Right lung (tissue), 5 donors: ENCODE results near the gene CD99. TPM values are rescaled to one million over a fixed set of nuclear protein-coding genes. Genes with fewer than 3 reads are reported as not detected.
A peak's percentile ranks its signal among the peaks of the same experiment; 100 is the strongest.

Experiments
- DNase-seq, 2 donors: peaks; one replicate each; pipeline ENCODE4 v3.0.0-alpha.2; 2013
- polyA plus RNA-seq, 5 donors: library from polyadenylated mRNA; unstranded; fragments of 120-200 nt; gene quantifications; one replicate each; pipeline versions ENCODE4 v1.2.1 to v1.2.3, GENCODE V29; 2013; ENCODE audit warnings: inconsistent platforms in 1 of 5, low replicate concordance in 1 of 5; ENCODE audit not compliant: insufficient read length in 5 of 5, insufficient read depth in 1 of 5

Gene CD99
- polyA plus RNA-seq, 5 donors = 172 to 298 (median 227) TPM

DNA sequence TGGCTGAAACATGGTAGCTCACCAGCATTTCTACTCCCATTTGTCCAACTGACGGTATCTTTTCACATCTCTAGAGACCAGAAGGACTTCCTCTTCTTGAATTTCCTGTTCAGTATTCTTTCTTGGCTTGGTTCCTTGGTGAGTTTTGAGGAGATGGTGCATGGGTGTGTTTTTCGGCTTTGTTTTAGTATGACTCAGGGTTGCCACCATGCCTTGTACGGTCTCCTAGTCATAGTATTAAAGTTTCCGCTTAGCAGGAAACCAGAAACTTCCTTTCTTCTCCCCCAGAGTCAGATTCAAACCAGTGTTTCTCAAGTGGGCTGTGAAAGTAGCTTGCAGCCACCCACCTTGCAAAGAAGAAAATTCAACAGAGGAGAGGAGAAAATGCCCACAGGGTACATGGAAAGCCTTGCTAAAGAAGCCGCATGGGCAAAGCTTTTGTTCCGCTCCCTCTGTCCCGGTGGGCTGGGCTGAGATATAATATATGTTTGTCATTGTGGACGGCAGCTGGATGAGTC lies 5.7 kb downstream of the CD99 start:
- DNase-seq = no peak

DNA sequence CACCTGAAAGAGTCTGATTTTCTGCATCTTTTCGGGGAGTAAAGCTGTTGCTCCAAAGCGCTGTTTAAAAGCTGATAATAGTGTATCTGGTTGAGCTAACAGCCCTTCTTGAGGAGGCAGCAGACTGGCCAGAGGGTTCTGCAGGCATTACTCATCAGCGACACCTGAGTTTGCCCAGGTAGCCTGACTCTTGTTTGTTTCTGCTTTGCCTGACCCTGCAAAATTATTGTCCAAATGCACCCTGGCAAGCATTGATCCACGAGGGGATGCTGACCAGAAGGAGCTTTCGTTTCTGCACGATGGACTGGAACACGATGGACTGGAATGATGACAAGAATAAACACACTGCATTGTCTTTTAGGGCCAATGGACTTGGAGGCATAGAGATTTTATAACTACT lies 6.2 kb downstream of the CD99 start:
- DNase-seq = no peak

DNA sequence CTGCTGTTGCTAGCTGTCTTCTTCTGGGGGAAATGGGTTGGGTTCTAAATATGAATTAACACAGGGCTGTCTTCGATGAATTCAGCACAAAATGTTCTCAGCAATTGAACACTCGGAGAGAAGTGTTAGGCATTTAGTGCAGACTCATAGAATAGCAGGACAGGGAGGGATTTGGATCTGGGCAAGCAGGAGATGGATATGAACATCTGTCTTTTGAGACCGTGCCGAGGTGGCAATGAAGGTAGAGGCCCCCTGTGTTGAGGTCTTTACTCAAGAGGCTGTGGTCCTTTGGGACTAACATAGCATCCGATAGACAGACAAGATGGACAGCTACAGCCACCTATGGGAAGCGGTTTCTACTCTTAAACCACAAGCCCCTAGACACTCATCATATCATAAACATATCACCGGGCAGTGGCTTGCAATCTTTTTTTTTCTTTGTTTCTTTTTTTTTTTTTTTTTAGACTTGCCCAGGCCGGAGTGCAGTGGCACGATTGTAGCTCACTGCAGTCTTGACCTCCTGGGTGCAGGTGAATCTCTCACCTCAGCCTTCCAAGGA lies 6.7 kb downstream of the CD99 start:
- no peak for DNase-seq

DNA sequence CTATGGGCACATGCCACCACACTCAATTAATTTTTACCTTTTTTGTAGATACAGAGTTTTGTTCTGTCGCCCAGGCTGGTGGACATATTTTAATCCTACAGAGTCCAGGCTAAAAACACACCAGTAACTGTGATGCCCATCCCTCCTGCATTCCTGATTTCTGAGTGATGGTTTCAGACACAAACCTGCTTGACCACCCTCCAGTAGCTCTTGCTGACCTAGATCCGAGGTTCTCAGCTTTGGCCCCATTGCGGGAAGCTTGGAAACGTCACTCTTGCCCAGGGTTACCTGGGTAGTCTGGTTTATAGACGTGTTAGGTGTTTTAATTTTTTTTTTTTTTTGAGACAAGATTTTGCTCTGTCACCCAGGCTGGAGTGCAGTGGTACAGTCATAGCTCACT lies 7.5 kb downstream of the CD99 start:
- DNase-seq = no peak

DNA sequence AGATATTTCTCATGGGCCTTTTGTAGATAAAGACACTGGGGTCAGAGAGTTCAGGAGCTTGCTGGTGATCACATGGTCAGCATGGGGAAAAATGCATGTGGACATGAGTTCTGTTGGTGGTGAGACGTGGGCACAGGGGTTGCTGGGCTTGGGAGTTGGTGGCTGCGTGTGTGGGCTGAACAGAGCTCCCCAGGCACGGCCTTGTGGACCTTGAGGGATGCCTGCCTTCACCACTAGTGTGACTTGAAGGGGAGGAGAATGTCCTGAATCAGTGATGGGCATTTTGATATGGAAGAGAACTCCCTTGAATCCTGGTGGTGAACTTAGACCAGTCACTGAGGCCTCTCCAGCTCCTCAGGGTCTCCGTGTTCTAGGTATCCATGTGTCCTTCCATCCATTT lies 8.9 kb downstream of the CD99 start:
- no peak for DNase-seq

DNA sequence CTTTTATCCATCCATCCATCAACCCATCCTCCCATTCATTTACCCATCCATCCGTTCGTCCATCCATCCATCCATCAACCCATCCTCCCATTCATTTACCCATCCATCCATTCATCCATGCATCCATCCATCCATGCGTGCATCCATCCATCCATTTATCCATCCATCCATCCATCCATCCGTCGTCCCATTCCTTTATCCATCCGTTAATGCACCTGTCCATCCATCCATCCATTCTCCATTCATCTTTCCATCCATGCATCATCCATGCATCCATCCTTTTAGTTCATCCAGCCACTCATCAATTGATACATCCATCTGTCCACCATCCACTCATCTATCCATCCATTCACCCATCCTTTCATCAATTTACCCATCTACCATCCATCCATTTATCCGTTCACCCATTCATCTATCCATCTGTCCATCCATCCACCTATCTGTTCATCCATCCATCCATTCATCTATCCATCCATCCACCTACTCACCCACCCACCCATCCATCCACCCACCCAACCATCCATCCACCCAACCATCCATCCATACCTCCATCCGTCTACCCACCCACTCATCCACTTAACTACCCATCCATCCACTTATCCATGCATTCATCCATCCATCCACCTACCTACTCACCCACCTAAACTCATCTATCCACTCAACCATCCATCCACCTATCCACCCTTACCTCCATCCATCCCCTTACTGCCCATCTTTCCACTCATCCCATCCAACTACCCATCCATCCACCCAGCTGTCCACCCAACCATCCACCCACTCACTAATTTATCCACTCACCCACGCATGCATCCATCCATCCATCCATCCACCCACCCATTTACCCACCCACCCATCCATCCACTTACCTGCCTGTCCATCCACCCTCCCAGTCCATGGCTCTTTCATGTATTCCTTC lies 9.6 kb downstream of the CD99 start:
- no peak for DNase-seq

DNA sequence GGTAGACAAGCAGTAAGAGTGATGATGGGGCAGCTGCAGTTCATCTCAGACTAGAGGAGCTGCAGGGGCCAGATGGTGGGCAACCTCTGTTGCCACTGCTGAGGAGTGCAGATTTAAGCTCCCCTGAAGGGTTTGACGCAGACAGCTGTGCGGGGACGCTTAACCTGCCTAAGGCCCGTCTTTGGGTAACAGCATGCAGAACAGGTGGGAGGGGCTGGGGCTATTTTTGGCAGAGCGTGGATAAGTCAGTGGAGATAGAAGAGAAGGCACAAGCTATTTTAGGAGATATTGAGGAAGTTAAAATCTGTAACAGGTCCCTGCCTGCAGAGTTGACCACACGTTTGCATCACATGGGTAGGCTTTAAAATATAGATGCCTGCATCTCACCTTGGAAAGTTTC lies 10.5 kb downstream of the CD99 start:
- DNase-seq = no peak

DNA sequence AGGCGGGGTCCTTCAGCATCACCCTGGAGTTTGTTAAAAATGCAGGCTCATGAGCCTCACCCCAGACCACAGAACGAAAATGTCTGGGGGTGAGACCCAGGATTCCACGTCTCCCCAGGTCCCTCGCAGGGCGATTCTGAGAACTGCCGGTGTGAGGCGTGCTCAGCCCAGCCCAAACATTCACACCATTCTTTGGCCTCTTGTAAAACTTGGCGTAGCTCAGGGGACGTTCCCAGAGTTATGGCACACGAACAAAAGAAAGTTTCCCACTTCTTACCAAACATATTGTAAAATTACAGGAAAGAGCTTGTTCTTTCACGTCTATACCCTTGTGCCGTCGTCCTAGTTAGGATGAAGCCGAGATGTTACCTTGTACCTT lies 12.9 kb downstream of the CD99 start:
- DNase-seq = no peak

DNA sequence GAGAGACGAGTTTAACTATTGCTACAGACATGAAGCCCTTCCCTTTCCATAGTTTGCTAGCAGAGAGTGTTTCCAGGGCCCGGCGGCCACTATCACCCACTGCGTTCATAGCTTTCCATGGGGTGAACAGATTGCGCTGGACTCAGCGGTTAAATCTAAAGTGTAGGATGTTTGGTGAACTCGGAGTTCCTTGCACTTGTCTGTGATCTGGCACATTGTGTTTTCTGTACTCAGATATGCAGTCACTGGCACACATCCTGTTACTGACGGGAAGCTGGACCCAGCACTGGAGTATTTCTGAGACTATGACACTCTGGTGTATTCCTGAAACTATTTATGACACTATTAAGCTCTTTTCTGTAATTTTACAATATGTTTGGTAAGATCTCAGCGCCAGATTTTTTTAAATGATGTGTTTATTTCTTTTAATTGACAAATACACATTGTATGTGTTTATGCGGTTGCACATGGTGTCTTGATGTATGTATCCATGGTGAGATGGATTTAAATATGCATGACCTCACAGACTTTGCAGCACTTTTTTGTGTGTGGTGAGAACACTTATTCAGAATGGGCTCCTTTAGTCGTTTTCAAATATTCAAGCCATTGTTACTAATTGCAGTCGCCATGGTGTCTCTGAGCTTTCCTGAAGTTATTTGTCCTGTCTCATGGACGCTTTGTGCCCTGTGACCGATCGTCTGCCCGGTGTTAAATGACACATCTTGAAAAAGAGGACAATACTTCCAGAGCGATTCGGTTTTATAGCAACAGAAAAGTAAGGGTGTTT lies 14.1 kb downstream of the CD99 start:
- no peak for DNase-seq

DNA sequence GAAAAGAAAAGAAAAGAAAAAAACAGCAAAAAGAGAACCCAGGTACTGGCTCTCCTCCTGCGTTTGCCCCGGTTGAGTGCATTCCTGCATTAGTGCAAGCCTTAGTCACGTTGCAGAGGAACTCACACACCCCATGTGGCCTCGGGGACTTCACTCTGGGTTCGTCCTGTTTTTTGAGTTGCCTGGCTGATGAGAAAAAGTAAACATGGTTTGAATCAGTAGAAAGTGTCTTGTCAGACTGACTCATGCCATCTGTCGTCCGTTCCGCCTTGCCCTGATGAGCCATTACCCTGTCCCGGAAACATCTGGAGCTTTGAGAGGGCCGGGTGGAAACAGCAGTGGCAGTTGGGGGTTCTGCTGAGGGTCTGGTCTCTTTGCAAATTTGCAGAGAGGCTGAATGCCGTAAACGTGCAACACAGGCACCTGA lies 16.3 kb downstream of the CD99 start:
- peak; percentile 40 to 55 for DNase-seq

DNA sequence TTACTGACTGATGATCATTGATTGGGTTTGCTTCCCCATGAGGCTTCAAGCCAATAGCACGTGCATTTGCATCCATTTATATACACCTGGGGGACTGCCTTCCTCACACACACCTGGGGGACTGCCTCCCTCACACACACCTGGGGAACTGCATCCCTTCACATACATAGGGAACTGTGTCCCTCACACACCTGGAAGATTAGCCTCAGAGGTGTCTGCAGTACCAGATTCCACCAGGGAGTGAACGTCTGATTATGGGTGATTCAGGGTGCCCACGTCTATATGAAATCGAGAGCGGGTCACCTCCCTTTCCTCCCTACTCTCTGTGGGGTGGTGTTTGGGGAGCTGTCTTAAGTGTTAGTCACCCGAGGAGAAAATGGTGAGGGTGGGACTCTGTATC lies 16.9 kb downstream of the CD99 start:
- no peak for DNase-seq

DNA sequence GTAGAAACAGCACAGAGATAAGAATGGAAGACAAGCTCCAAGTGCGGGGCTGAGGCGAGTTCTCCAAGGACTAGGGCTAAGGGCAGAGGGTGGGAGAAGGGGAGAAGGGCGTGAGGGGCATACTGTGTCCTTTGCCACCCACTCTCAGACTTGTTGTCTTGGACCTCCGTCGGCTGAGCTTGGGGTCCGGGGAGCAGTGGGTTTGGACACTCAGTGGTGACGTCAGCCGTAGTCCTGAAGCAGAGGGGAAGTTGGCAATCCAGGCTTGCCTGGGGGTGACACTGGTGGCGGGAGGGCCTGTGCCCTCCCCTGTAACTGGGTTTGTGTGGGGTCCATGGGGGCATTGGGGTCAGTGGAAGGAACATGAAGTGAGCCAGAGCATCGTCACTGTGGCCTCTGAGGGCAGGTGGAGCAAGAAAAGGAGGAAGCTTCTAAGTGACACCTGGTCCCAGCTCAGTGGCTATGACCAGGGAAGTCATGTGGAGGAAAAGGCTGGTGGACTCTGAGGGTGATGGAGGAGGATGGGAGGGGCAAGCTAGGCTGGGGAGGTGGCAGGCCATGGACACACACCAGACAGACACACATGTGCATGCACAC lies 17.6 kb downstream of the CD99 start:
- DNase-seq = no peak

DNA sequence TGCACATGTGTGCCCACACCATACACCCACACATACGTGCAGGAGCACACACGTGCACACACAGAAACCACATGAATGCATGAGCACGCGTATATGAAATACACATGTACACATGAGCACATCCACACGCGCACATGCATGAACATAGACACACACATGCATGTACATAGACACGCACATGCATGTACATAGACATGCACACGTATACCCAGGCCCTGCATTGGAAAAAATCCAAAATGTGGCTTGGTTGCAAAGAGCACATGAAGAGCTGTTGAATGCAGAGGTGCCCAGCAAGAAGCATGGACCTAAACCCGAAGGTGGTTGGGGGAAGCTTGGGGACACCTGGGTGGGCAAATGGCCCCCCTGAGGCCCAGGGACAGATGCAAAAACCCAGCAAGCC lies 18.5 kb downstream of the CD99 start:
- no peak for DNase-seq

DNA sequence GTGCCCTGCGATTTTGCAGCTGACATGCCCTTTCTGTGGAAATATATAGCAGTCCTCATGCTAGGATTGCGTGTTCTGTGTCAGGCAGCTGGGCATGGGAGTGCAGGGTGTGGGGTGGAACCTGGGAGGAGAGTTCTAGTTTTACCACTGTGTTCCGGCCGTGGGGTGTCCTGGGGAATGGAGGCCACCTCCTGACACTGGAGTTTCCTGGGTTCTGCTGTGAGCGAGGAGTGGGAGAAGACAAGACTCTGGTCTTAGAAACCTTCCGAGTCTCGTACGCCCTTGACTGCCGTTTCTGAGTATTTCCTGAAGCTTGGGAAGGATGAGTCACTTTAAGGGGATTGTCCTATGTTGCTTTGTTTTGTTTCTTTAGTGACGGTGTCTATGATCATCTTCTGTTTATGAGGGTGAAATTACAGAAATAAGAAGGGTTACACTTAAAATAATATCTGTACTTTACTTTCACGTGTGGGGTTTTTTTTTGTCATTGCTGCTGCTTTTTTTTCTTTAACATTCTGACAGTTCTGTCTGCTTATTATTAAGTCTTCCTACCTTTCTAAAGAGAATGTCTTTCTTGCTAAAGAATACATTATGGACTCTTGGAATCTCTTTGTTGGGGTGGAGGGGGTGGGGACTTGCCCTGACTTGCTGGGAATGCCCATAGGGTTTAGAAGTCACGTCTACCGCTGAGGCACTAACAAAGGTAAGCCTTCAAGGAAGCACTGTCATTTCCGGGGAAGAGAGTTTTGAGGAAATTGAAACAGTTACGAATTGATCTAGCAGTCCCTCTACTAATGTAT lies 19.1 kb downstream of the CD99 start:
- DNase-seq = no peak

DNA sequence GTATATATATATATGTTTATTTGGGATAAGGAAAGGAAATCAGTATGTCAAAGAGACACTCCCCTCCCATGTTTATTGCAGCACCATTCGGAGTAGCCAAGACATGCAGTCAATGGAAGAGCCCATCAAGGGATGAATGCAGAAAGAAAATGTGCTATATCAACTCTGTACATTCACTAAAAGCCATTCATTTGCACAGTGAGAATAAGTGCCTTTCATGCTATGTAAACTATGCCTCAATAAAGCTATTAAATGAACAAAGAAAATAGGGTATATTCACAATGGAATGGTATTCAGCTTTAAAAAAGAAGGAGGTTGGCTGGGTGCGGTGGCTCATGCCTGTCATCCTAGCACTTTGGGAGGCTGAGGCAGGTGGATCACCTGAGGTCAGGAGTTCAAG lies 20.3 kb downstream of the CD99 start:
- DNase-seq = no peak

DNA sequence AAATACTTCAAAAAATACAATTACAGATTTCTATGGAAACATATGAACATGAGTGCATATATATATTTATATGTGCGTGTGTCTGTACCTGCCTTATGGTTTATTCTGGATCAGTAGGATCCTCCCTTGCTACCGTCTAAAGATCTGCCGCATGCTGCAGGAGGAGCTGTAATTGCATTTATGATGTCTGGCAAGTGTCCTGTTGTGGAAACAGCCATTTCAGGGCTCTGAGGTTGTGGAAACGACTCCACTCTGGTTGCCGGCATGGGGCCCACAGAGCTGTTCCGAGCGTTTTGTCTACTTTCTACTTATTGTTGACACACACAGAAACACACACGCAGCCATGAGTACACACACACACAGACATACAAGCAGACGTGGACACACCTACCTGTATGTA lies 21.3 kb downstream of the CD99 start:
- no peak for DNase-seq

DNA sequence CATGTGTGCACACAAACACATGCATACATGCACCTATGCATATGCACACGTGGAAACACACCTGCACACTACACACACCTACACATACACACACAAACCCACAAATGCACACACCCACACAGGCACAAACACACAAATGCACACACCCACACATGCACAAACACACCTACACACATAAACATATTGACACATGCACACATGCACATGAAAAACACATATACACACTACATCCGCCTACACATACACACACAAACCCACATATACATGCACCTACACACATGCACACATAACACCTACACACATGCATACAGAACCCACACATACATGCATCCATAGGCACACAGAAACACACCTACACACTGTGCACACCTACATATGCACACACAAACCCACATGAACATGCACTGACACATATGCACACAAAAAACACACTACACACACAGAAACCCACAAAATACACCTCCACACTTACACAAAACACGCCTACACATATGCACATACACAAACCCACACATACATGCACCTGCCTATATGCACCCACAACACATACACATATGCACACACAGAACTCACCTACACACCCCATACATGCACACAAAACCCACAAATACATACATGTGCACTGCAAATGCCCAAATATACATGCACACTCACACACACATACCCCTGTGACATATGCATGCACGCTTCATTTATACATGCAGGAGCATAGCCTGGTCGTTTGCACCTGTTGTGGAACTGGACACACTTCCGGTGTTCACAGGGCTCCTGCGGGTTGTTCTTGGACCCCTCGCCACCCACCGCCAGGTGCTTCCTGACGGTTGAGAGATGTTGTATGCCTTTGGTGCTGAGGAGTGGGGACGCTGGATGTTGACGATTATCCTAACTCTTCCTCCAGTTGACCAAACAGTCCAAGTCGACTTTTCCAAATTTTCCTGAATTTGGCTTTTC lies 22.1 kb downstream of the CD99 start:
- DNase-seq = no peak

DNA sequence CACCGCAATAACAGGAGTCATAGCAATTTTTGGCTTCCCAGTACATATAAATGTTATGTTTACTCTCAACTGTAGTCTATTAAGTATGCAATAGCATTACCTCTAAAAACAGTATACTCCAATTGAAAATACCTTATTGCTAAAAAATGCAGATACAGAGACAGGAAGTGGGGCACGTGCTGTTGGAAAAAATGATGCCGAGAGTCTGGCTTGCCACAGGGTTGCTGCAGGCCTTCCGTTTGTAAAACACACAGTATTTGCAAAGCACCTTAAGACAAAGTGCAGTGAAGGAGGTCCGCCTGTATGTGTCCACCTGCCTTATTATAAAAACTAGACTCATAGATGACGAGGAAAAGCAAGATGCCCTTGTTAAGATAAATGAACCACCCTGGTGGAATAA lies 23.5 kb downstream of the CD99 start:
- DNase-seq = no peak

DNA sequence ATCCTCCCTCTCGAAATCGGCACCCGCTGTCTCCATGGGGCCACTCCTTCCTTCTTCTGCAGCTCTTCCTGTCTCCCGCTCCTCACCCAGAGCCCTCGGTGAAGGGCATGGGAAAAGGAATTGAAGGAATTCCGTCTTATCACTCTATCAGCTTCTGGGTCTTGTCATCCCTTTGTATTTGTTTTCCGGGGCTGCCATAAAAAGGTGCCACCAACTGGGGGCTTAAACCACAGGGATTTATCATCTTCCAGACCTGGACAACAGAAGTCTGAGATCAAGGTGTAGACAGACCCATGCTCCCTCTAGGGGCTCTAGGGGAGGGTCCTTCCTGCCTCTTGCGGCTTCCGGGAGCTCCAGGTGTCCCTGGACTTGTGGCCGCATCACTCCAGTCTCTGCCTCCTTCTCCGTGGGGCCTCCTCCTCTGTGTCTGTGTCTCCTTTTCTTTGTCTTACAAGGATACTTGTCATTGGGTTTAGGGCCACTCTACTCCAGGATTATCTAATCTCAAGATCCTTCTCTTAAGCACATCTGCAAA lies 24.0 kb downstream of the CD99 start:
- no peak for DNase-seq

DNA sequence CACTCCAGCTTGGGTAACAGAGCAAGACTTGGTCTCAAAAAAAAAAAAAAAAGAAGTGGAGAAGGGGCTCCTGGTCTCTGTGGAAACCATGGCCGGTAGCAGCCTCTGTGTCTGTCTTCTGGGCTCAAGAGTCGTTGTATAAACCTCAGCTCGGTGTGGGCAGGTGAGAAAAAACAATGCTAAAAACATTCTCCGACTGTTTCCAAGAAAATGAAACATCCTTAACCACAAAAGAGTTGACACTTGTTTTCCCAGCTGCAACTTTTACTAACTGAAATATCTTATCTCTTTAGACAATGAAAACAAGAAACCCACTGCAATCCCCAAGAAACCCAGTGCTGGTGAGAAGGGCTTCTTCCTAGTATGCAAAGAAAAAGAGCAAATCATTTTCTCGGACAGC lies 26.2 kb downstream of the CD99 start:
- no peak for DNase-seq
